ENCODE results near the gene MSL3B.

MSL3B gene

DNA sequence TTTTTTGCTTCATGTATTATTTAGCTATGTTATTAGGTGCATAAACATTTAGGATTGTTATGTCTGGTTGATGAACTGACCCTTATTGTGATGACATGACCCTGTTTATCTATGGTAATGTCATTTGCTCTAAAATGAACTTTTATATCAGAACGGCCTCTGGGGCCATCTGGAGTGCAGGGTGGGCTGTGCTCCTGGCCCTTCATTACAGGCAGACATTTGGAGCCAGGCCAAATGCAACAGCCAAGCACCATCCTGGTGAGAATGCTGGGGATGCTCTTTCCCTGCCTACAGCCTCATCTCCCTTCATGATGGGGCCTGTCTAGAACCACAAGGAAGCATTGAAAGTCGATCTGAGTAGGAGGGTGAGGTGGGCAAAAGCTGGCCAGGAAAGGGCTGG lies 51.9 kb downstream of the MSL3B start:
- DNase-seq, result no peak

DNA sequence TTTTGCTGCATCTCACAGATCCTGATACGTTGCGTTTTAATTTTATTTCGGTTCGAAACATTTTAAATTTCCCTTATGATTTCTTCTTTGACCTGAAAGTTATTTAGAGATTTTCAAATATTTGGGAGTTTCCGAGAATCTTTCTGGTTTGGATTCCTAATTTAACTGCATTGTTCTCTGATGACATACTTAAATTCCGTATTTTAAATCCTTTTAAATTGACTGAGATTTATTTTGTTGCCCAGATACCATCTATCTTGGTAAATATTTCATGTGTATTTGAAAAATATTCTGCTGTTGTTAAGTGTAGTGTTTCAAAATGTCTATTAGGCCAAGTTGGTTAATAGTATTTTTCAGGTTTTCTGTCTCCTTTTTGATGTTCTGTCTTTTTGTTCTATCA lies 52.3 kb downstream of the MSL3B start:
- DNase-seq, result no peak

Measured in DMS79 treated with DMSO at 0.1 percent for 48 hours (cell line).